Measurements from ENCODE around the gene ATXN1. TPM values are rescaled to one million over a fixed set of nuclear protein-coding genes. Genes with fewer than 3 reads are reported as not detected.

ATXN1 gene
- total RNA-seq, 1 experiment from 2014 or later, result under 0.01 TPM

DNA sequence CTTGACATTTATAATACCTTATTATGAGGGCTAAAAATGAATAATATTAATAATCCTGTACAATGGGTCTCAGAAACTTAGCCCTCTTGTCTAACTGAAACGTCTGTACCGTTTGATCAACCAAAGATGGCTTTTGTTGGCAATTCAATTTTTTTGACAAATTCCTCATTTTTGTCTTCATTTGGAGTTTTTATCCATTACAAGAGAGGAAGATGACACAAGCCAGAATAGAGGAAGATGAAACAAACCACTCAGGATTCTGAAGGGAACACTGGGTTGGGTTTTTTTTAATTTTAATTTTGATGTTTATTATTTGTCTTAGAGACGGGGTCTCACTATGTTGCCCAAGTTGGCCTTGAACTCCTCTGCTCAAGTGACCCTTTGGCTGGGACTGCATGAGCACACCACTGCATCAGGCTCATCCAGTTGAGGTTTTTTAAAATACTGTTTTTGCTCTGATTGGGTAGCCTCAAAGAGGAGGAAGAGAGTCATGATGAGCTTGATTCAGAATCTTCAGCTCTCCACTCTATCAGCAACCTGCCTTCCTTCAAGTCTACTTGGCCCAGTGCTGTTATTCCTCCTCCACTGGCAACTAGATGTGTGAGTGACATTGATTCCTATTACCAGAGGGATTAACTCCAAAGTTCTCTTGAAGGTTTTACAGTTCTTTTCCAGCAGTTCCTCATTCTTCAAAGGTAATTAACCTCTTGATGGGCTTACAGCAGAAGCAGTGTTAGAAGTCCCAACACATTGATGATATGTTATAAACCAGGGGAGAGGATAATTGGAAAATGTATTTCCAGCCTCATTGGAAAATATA, 71.3 kb downstream of the ATXN1 start:
- DNase-seq (ENCODE audit: low spot score), result no peak
- in situ Hi-C loops (cut with HindIII; ENCODE audit: low sequenced_read_pairs), result no loop called here

DNA sequence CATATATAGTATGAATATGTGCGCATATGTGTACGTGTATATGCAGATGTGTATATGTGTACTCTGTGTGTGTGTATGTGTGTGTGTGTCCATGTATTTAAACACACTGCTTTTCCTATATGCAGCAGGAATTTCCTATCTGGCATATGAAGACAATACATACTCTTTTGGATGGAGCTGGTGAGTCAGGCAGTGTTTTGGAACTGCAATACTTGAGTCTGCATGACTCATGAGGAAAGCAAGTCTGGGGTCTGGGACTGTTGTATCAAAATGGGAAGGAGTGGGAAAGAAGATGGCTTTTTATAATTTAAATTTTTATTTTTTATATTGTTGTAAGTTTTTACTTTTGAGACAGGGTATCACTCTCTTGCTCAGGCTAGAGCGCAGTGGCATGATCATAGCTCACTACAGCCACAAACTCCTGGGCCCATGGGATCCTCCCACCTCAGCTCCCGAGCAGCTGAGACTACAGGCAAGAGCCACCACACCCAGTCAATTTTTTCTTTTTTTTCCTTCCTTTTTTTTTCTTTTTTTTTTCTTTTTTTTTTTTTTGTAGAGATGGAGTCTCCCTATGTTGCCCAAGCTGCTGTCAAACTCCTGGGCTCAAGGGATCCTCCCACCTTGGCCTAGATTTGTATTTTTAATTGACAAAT, 72.2 kb downstream of the ATXN1 start:
- no peak for DNase-seq (ENCODE audit: low spot score)
- in situ Hi-C loops (cut with HindIII; ENCODE audit: low sequenced_read_pairs), result no loop called here

DNA sequence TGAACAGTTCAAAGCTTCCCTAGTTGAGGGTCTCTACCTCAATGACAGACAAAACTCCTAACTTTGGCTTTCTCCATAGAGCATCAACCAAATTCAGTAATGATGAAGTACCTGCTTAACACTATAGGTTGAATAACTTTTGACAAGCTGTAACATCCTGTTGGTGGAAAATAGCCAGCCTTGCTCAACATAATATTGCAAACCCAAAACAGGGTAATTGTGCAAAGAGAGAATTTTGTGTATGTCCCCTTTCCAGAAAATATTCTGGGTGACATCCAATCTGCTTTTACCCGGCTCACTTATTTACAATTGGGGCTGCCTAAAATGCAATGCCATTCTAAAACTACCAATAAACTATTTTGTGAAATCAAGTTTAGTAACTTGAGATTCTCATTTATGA, 72.8 kb downstream of the ATXN1 start:
- DNase-seq (ENCODE audit: low spot score), result no peak
- in situ Hi-C loops (cut with HindIII; ENCODE audit: low sequenced_read_pairs), result no loop called here

DNA sequence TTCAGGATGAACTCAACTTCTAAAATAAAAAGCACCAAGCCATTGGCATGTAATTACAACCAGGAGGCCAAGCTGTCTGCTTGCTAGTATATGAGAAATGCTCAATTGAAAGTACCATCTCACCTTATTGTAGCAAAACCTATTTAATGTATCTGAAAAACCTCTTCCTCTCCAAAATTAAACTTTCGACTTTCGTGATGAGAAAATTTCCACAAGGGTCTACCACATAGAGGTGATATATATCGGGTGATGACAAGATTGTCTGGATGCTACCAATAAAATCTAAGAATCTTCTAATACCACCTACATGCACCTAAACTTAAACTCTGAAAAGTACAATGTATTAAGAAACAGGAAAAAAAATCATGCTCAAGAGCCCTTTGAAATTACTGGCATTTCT, 74.2 kb downstream of the ATXN1 start:
- DNase-seq (ENCODE audit: low spot score), result peak; percentile 32
- in situ Hi-C loops (cut with HindIII; ENCODE audit: low sequenced_read_pairs), result no loop called here

GRCh38 chr6:16684896-16685554, 76.2 kb downstream of the ATXN1 start:
- no peak for DNase-seq (ENCODE audit: low spot score)

GRCh38 chr6:16684195-16684689, 77.0 kb downstream of the ATXN1 start:
- in situ Hi-C loops (cut with HindIII; ENCODE audit: low sequenced_read_pairs), result no loop called here

More at GRCh38 chr6:16684896-16685554, 76.2 kb downstream of the ATXN1 start:
- in situ Hi-C loops (cut with HindIII; ENCODE audit: low sequenced_read_pairs), result no loop called here

GRCh38 chr6:16683641-16684194, 77.5 kb downstream of the ATXN1 start:
- in situ Hi-C loops (cut with HindIII; ENCODE audit: low sequenced_read_pairs), result no loop called here
- no peak for DNase-seq (ENCODE audit: low spot score)

More at GRCh38 chr6:16684195-16684689, 77.0 kb downstream of the ATXN1 start:
- DNase-seq (ENCODE audit: low spot score), result no peak

- no peak for DNase-seq (ENCODE audit: low spot score)
- in situ Hi-C loops (cut with HindIII; ENCODE audit: low sequenced_read_pairs), result no loop called here
Observed at GRCh38 chr6:16681260-16681873, 79.9 kb downstream of the ATXN1 start.

DNA sequence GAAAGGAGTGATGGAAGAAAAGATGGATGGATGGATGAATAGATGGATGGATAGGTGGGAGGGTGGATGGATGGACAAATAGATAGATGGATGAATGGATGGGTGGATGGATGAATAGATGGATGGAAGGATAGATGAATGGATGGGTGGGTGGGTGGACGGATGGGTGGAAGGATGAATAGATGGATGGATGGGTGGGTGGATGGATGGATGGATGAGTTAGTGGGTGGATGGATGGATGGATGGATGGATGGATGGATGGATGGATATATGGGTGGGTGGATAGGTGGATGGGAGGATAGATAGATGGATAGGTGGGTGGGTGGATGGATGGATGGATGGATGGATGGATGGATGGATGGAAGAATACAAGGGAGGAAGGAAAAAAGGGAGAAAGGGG, 82.2 kb downstream of the ATXN1 start:
- no peak for DNase-seq (ENCODE audit: low spot score)
- in situ Hi-C loops (cut with HindIII; ENCODE audit: low sequenced_read_pairs), result no loop called here

DNA sequence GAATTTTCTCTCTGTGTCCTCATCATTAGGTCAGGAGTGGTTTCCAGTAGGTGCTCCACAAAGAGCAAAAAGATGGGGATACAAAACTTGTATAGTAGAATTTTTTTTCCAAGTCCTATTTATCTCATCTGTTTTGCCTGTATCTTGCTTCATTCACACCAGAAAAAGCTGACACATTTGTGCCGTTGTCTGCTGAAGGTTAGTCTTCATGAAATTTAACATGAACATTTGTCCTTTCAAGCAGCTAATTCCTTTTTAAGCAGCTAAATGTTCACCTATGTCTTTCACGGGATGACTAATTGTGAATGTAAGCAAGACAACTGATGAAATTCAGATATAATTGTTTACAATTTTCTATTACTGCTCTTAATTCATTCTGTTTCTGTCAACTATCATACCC, 83.8 kb downstream of the ATXN1 start:
- in situ Hi-C loops (cut with HindIII; ENCODE audit: low sequenced_read_pairs), result no loop called here
- DNase-seq (ENCODE audit: low spot score), result no peak

- DNase-seq (ENCODE audit: low spot score), result no peak
Observed at GRCh38 chr6:16676978-16677377, 84.3 kb downstream of the ATXN1 start.

DNA sequence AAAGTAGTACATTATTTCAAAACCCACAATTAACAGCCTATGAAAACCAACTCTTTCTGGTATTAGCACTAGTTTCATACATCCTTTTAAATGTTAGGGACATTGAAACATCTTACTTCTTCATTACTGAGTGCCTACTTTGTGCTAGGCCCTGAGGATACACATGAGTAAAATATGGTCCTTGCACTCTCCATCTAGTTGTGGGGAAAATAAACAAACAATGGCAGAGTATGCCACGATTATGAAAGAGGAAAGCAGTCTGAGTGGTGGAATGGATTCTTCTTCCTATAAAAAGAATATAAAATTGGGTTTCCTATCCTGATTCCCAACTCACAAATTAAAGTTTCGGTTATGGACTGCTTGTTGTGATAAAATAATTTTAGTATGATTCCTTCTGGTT, 84.9 kb downstream of the ATXN1 start:
- DNase-seq (ENCODE audit: low spot score), result no peak
- in situ Hi-C loops (cut with HindIII; ENCODE audit: low sequenced_read_pairs), result no loop called here

More at GRCh38 chr6:16676978-16677377, 84.3 kb downstream of the ATXN1 start:
- in situ Hi-C loops (cut with HindIII; ENCODE audit: low sequenced_read_pairs), result no loop called here

DNA sequence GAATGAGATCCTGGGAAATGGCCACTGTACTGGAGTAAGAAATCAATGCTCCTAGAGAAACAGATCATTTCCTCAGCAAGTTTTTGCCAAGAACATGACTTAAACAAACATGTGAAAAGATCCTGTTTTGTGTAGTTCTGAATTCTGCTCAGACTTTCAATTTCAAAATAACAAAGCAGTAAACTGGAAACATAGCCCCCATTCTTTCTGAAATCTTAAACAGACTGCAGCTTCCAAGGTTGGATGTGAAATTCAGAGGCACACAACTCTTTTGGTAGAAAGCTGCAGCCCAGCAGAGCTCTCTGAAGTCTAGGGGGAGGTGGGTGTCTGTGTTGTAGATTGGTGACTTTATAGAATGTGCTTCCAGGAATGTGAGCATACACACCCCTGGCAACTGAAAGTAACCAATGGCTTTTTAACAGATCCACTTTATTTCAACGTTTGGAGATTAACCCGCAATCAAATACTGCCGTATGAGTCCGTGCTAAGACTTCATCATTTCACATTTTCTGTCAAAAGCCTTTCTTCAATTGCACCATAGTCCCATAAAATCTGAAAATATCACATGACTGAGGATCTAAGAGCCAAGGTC, 86.4 kb downstream of the ATXN1 start:
- in situ Hi-C loops (cut with HindIII; ENCODE audit: low sequenced_read_pairs), result no loop called here
- DNase-seq (ENCODE audit: low spot score), result no peak

DNA sequence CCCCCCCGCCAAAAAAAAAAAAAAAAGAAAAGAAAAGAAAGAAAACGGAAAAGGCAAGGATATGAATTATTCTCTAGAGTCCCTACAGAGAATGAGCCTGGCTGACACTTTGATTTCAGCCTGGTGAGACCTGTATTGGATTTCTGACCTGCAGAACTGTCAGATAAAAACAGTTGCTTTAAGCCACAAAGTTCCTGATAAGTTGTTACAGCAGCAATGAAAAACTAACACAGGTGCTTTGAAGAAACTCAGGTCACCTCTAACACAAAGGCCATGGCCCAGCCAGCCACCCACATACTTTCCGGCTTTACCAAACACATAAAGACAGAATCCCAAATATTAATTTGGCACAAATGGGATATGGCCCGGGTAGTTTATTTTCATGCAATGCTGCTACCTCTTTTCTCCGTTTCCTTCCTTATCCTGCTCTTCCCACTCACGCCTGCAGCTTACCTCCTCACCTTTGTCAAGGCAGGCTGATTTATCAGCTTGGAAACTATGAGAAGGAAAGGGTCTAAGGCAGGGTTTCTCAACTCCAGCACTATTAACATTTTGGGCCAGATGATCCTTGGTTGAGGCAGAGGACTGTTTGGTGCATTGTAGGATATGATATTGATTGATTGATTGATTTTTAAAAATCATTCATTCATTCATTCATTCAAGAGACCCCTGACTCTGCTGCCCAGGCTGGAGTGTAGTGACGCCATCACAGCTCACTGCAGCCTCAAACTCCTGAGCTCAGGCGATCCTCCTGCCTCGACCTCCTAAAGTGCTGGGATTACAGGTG, 88.1 kb downstream of the ATXN1 start:
- DNase-seq (ENCODE audit: low spot score), result no peak
- in situ Hi-C loops (cut with HindIII; ENCODE audit: low sequenced_read_pairs), result no loop called here

DNA sequence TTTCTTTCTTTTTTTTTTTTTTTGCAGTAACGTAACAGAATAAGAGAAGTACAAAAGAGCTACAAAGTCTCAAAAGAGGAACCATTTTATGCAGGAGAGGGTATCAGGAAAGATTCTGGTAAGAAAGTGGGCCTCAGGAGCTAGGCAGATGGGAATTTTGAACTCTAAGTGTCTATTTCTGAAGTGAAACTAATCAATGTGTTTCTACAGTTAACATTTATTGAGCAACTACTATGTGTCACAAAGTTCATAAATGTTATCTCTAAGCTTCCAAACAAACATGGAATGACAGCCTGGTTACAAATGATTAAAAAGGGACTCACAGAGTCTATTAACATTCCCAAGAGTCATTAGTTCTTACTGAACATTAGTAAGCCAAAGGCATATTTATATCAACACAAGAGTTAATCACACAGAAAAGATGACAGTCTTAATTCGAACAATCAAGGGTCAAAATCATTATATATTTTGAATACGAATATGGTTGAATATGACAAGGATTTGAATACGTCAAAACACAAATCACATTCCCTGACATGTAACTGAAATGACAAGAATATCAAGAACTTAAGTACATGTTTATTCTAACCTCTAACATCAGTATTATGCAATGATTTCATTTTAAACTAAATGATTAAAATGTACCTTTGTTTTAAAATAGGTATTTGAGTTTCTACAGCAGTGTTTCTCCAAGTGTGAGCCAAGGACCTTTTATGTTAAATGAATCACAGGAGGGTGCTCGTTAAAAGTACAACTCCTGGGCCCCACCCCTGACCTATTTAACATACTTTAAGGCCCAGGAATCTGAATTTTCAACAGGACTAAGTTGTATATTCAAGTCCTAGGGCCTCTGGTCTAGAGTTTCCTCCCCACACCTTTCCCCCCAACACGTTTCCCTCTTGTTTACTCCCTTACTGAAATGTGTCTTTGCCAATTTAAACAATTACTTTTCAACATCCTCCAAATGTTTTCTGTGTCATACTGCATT, 89.7 kb downstream of the ATXN1 start:
- in situ Hi-C loops (cut with HindIII; ENCODE audit: low sequenced_read_pairs), result no loop called here

DNA sequence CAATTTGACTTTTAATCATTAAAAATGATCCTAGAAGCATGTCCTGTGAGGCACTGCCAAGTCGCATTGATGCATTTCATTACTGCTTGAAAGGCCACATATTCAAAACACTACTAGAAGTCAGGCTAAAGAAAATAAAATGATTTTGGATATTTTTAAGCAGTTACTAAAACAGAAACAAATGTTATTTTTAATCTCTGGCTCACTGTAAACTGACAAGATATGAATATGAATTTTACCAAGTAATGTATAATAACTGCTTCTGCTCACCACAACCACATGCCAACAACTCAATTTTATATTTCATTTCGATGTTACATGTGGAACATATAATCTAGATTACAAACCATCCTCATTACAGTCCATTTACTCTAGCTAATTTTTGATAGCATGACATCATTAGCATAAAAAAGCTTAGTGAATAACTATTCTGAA, 90.6 kb downstream of the ATXN1 start:
- in situ Hi-C loops (cut with HindIII; ENCODE audit: low sequenced_read_pairs), result no loop called here
- DNase-seq (ENCODE audit: low spot score), result no peak

More for the DNA sequence above, 89.7 kb downstream of the ATXN1 start:
- no peak for DNase-seq (ENCODE audit: low spot score)

DNA sequence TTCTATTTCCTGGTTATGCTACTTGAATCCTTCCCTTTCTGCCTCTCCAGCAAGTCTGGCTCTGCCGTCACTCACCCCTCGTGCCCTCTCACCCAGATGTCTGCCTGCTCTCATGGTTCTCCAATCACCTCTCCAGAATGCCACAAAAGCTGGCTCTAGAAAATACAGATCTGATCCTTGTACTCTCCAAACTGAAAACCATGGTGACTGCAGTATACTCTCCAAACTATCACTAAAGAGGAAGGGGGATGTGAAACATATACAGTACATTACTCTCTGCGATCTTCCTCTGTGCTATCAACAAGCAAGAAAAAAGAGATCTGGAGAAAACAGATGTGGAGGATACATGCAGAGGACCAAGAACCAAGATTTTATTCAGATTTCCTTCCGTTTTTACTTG, 91.1 kb downstream of the ATXN1 start:
- in situ Hi-C loops (cut with HindIII; ENCODE audit: low sequenced_read_pairs), result no loop called here

More for the DNA sequence above, 91.1 kb downstream of the ATXN1 start:
- DNase-seq (ENCODE audit: low spot score), result no peak

Data from G401 (cell line).